ENCODE data around the gene CNTNAP2.

CNTNAP2 gene

GRCh38 chr7:146116521-146117222 lies at the start of gene CNTNAP2:
Gene CNTNAP2, plus strand, starts transcription at chr7:146116801. Its CDS starts 76 bp downstream, at chr7:146116877.
- DNase-seq (ENCODE audit: extremely low read depth in 1 of 2, low read depth in 1 of 2) = no peak

DNA sequence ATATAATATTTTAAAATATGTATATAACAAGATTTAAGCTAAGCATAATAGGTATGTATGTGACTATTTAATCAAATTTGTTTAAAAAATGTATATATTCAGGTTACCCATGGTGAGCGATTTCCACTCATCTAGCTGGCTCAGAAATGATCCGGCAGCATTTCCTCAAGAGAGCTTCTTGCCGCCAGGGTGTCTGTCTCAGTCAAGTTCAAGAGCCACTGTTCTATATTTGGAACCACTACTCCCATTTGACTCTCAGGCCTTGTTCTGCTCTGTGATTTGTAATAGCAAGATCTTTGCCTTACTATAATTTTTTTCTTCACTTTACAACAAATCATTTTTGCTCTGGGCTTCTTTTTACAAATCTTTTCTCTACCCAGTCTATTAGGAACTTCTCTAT lies 48.7 kb upstream of the CNTNAP2 start:
- DNase-seq (ENCODE audit: extremely low read depth in 1 of 2, low read depth in 1 of 2) = no peak

- no peak for DNase-seq (ENCODE audit: extremely low read depth in 1 of 2, low read depth in 1 of 2)
Observed at GRCh38 chr7:146074195-146074765, 42.3 kb upstream of the CNTNAP2 start.

- no peak for DNase-seq (ENCODE audit: extremely low read depth in 1 of 2, low read depth in 1 of 2)
Observed at GRCh38 chr7:146076344-146076743, 40.3 kb upstream of the CNTNAP2 start.

- no peak for DNase-seq (ENCODE audit: extremely low read depth in 1 of 2, low read depth in 1 of 2)
Observed at GRCh38 chr7:146084086-146084485, 32.5 kb upstream of the CNTNAP2 start.

GRCh38 chr7:146090023-146090645 lies 26.5 kb upstream of the CNTNAP2 start:
- no peak for DNase-seq (ENCODE audit: extremely low read depth in 1 of 2, low read depth in 1 of 2)

- DNase-seq (ENCODE audit: extremely low read depth in 1 of 2, low read depth in 1 of 2) = no peak
Observed at GRCh38 chr7:146094356-146094755, 22.2 kb upstream of the CNTNAP2 start.

GRCh38 chr7:146096994-146097393 lies 19.6 kb upstream of the CNTNAP2 start:
- DNase-seq (ENCODE audit: extremely low read depth in 1 of 2, low read depth in 1 of 2) = no peak

DNA sequence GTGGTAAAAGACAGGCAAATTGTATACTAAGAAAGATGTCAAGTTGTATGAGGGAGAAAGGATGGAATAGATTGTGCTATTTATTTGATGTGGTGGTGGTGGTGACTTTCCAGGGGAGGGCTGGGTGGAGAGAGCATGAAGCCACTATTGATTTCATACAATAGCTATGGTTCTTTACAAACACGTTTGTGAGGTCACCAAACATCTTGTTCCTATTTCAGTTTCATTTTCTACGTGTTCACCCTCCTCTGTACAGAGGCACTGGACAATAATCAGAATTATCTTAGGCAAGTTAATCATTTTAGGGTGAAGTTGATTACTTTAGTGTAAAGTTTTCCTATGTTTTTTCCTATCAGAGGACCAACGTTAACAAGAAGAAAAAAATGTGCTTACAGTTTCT lies 10.3 kb upstream of the CNTNAP2 start:
- no peak for DNase-seq (ENCODE audit: extremely low read depth in 1 of 2, low read depth in 1 of 2)

GRCh38 chr7:146112755-146113154 lies 3.8 kb upstream of the CNTNAP2 start:
- no peak for DNase-seq (ENCODE audit: extremely low read depth in 1 of 2, low read depth in 1 of 2)

- no peak for DNase-seq (ENCODE audit: extremely low read depth in 1 of 2, low read depth in 1 of 2)
Observed at GRCh38 chr7:146115548-146115850, 1.1 kb upstream of the CNTNAP2 start.

GRCh38 chr7:146115851-146116520 lies 615 bp upstream of the CNTNAP2 start:
- no peak for DNase-seq (ENCODE audit: extremely low read depth in 1 of 2, low read depth in 1 of 2)

- DNase-seq (ENCODE audit: extremely low read depth in 1 of 2, low read depth in 1 of 2) = no peak
Observed at GRCh38 chr7:146117576-146117975, 975 bp downstream of the CNTNAP2 start.

DNA sequence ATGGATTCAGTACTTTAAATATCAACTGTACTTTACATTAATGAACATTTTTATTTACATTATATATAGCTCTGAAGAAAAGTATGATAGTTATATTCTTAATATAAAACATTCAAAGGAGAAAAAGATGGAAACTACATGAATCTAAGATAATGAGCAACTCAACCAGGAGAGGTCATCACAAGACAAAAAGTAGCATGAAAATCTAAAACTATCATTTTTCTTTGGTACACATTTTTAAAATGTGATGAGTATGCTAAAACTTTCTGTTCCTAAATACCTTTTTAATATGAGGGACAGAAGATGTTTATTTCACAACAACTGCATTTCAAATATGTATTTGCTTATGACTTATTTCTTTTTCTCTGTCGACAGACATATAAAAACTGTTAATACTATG lies 2.4 kb downstream of the CNTNAP2 start:
- no peak for DNase-seq (ENCODE audit: extremely low read depth in 1 of 2, low read depth in 1 of 2)

DNA sequence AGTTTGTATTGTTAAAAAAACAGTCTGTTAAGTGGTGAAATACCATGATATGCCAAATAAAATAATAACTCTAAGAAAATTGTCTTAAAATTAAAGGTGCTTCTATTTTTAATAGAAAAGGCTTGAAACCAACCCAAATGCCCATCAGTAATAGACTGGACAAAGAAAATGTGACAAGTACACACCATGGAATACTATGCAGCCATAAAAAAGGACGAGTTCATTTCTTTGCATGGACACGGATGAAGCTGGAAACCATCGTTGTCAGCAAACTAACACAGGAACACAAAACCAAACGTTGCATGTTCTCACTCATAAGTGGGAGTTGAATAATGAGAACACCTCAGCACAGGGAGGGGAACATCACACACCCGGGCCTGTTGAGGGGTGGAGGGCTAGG lies 7.1 kb downstream of the CNTNAP2 start:
- no peak for DNase-seq (ENCODE audit: extremely low read depth in 1 of 2, low read depth in 1 of 2)

- DNase-seq (ENCODE audit: extremely low read depth in 1 of 2, low read depth in 1 of 2) = no peak
Observed at GRCh38 chr7:146126767-146127509, 10.3 kb downstream of the CNTNAP2 start.

DNA sequence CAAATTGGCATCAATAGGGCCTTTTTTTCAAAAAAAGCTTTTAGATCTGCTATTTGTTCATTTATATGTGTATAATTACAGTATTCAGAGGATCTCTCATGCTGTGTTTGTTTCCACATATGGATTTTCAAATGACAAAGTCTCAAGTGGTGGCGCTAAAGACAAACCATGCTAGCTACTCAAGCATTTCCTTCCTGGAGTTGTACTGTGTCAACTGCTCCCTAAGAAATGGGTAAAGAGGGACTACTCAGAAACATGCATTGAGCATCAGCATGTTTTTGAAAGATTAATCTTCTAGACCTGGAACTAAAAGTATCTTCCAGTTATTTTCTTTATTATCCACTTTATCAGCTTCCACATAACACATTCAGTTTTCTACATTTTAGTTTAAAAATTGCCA lies 12.7 kb downstream of the CNTNAP2 start:
- DNase-seq (ENCODE audit: extremely low read depth in 1 of 2, low read depth in 1 of 2) = no peak

DNA sequence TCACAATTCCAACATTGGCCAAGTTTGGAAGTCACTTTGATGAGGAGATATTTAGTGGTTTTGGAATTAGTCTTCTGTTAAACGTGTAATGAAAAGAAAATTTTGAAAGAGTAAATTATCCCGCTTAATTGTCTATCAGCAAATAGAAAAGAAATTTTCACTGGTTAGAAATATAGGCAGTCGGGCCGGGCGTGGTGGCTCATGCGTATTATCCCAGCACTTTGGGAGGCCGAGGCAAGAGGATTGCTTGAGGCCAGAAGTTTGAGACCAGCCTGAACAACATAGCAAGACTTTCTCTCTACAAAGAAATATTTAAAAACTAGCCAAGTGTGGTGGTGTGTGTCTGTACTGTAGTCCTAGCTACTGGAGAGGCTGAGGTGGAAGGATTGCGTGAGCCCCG lies 13.4 kb downstream of the CNTNAP2 start:
- no peak for DNase-seq (ENCODE audit: extremely low read depth in 1 of 2, low read depth in 1 of 2)

DNA sequence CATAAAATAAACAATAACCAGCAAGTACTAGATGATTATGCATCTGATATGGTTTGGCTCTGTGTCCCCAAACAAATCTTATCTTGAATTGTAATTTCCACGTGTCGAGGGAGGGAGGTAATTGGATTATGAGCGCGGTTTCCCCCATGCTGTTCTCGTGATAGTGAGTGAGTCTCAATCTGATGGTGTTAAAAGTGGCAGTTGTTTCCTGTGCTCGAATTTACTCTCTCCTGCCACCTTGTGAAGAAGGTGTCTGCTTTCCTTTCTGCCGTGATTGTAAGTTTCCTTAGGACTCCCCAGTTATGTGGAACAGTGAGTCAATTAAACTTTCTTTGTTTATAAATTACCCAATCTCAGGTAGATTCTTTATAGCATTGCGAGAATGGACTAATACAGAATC lies 15.1 kb downstream of the CNTNAP2 start:
- DNase-seq (ENCODE audit: extremely low read depth in 1 of 2, low read depth in 1 of 2) = no peak

DNA sequence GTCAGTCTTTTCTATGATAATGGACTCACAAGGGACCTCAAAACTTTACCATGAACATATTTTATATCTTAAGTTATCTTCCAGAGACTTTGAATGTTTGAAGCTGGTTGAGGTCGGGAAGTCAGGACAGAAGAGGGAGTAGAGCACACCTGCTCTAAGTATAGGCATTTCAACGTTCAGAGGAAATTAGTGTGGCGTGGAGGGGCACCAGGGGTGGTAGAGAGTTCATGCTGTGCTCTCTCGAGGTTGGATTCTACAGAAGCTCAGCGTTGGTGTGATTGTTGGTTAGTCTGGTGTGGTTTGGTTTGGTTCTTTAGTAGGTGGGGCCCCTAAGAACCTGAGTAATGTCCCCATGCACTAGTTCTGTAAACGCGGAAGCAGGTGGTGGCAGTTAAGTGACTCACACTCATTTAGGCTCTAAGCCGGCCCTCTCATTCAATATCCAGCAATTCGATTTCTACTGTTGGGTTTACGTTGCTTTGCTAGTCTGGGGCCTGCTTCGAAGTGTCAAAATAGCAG lies 19.8 kb downstream of the CNTNAP2 start:
- no peak for DNase-seq (ENCODE audit: extremely low read depth in 1 of 2, low read depth in 1 of 2)

GRCh38 chr7:146138926-146139325 lies 22.3 kb downstream of the CNTNAP2 start:
- no peak for DNase-seq (ENCODE audit: extremely low read depth in 1 of 2, low read depth in 1 of 2)
